WTC11 (cell line): ENCODE measurements around the gene FOXS1. TPM values are rescaled to one million over a fixed set of nuclear protein-coding genes. Genes with fewer than 3 reads are reported as not detected.

ENCODE experiments used
- ATAC-seq: fragments of 200-7000 bp; cut with Tn5 transposase; 2 replicates; pipeline ENCODE4 v1.10.0; 2021; ENCODE audit warnings: mild to moderate bottlenecking, moderate library complexity
- CTCF ChIA-PET: fragments of 300-600 bp; sonication (Branson Sonifier 250); formaldehyde crosslinking; loops from one replicate; lab custom pipeline; 2021; ENCODE audit warnings: antibody characterized with exemption; lab: Charles Lee
- POLR2A ChIA-PET: fragments of 350-600 bp; sonication (Branson Sonifier 250); formaldehyde crosslinking; loops from one replicate; lab custom pipeline; 2021; ENCODE audit warnings: antibody characterized with exemption; lab: Charles Lee
- DNase-seq: peaks from one replicate; pipeline ENCODE4 v3.0.0; 2021; ENCODE audit warnings: low spot score
- H3K27ac Mint-ChIP-seq: 2 replicates; pipeline ENCODE4 v1.8.0; 2021; ENCODE audit warnings: mixed read lengths
- H3K27me3 Mint-ChIP-seq: 2 replicates; pipeline ENCODE4 v1.8.0; 2021; ENCODE audit warnings: low read depth, mild to moderate bottlenecking, moderate library complexity, mixed read lengths
- H3K36me3 Mint-ChIP-seq: 2 replicates; pipeline ENCODE4 v1.8.0; 2021; ENCODE audit warnings: mixed read lengths
- H3K4me1 Mint-ChIP-seq: 2 replicates; pipeline ENCODE4 v1.8.0; 2022; ENCODE audit warnings: mixed read lengths
- H3K4me3 Mint-ChIP-seq: 2 replicates; pipeline ENCODE4 v1.8.0; 2021; ENCODE audit warnings: mild to moderate bottlenecking, moderate library complexity, mixed read lengths
- H3K9me3 Mint-ChIP-seq: 2 replicates; pipeline ENCODE4 v1.8.0; 2021; ENCODE audit warnings: mixed read lengths
- ARID4B ChIP-seq: sonication (generic); formaldehyde crosslinking; IDR thresholded peaks from 2 replicates; pipeline ENCODE4 v1.8.0; 2023; ENCODE audit warnings: missing genetic modification reagents, mild to moderate bottlenecking, borderline replicate concordance
- CREM ChIP-seq: sonication (generic); formaldehyde crosslinking; IDR thresholded peaks from 2 replicates; pipeline ENCODE4 v1.8.1; 2022; ENCODE audit warnings: mild to moderate bottlenecking, missing genetic modification reagents, moderate library complexity
- ERG ChIP-seq: fragments of 250-450 bp; sonication (Bioruptor Pico); IDR thresholded peaks from 2 replicates; pipeline ENCODE4 v1.8.0; 2021; ENCODE audit warnings: mild to moderate bottlenecking
- FOXP4 ChIP-seq: sonication (generic); formaldehyde crosslinking; IDR thresholded peaks from 2 replicates; pipeline ENCODE4 v1.8.0; 2022; ENCODE audit warnings: mild to moderate bottlenecking, missing genetic modification reagents
- GABPB1 ChIP-seq: sonication (generic); formaldehyde crosslinking; IDR thresholded peaks from 2 replicates; pipeline ENCODE4 v1.8.1; 2023; ENCODE audit warnings: mild to moderate bottlenecking, missing genetic modification reagents
- GRHL2 ChIP-seq: fragments of 250-450 bp; sonication (Bioruptor Pico); IDR thresholded peaks from 2 replicates; pipeline ENCODE4 v1.8.0; 2022; ENCODE audit warnings: mild to moderate bottlenecking, moderate library complexity; ENCODE audit not compliant: insufficient replicate concordance, severe bottlenecking
- IRF2 ChIP-seq: sonication (generic); formaldehyde crosslinking; IDR thresholded peaks from 2 replicates; pipeline ENCODE4 v1.8.0; 2022; ENCODE audit warnings: low read depth, missing genetic modification reagents, borderline replicate concordance
- JUN ChIP-seq: sonication (generic); formaldehyde crosslinking; IDR thresholded peaks from 2 replicates; pipeline ENCODE4 v1.8.0; 2023; ENCODE audit warnings: mild to moderate bottlenecking, missing genetic modification reagents
- MXD4 ChIP-seq: fragments of 250-450 bp; sonication (Bioruptor Pico); IDR thresholded peaks from 2 replicates; pipeline ENCODE4 v1.8.0; 2021; ENCODE audit warnings: mild to moderate bottlenecking, moderate library complexity, borderline replicate concordance
- NFYB ChIP-seq: sonication (generic); formaldehyde crosslinking; conservative IDR thresholded peaks from 2 replicates; pipeline ENCODE4 v1.8.0; 2022; ENCODE audit warnings: low read depth, missing genetic modification reagents
- RELA ChIP-seq: sonication (generic); formaldehyde crosslinking; IDR thresholded peaks from 2 replicates; pipeline ENCODE4 v1.8.1; 2022; ENCODE audit warnings: missing genetic modification reagents, mild to moderate bottlenecking, borderline replicate concordance
- SMAD4 ChIP-seq: sonication (generic); formaldehyde crosslinking; IDR thresholded peaks from 2 replicates; pipeline ENCODE4 v1.8.0; 2022; ENCODE audit warnings: mild to moderate bottlenecking, missing genetic modification reagents
- TEAD1 ChIP-seq: sonication (generic); formaldehyde crosslinking; IDR thresholded peaks from 2 replicates; pipeline ENCODE4 v1.8.0; 2022; ENCODE audit warnings: mild to moderate bottlenecking, missing genetic modification reagents
- ZNF671 ChIP-seq: fragments of 250-450 bp; sonication (Bioruptor Pico); IDR thresholded peaks from 2 replicates; pipeline ENCODE4 v1.8.0; 2021; ENCODE audit warnings: mild to moderate bottlenecking
- ZSCAN18 ChIP-seq: fragments of 250-450 bp; sonication (Bioruptor Pico); IDR thresholded peaks from 2 replicates; pipeline ENCODE4 v2.1.2; 2022; ENCODE audit warnings: mild to moderate bottlenecking, moderate library complexity
- total RNA-seq: library from RNA; stranded (reverse); gene quantifications from 3 replicates; pipeline ENCODE4 v1.2.3, GENCODE V29; 2021
- TF ChIP-seq, protein P1 (sequence below): sonication (generic); formaldehyde crosslinking; IDR thresholded peaks from 2 replicates; pipeline ENCODE4 v1.8.1; 2023; ENCODE audit warnings: mild to moderate bottlenecking, missing genetic modification reagents, borderline replicate concordance
- TF ChIP-seq, protein P2 (sequence below): sonication (generic); formaldehyde crosslinking; IDR thresholded peaks from 2 replicates; pipeline ENCODE4 v1.8.0; 2023; ENCODE audit warnings: missing genetic modification reagents

Gene FOXS1
- total RNA-seq, 1 experiment from 2014 or later, result not detected

GRCh38 chr20:31856516-31856915, 11.1 kb upstream of the FOXS1 start (continued):
- TF ChIP-seq ARID4B, result no peak

- ATAC-seq (no peak), DNase-seq (no peak)
- Mint-ChIP-seq H3K36me3 (no peaks in the 10 kb centered on the region), H3K4me1 (0 out of 2 replicates have a peak, but pooled peaks cover 4% of the 10 kb centered on the region), H3K27me3 (peaks cover 50% of the 10 kb centered on the region), H3K27ac (no peak overlapping the region), H3K9me3 (no peaks in the 10 kb centered on the region), H3K4me3 (no peak overlapping the region)
- CTCF ChIA-PET, result interaction anchor here (0.6 to 4.4 kb wide), 79 partner anchors 7 to 810 kb away, joined by 3 to 96 read pairs (median 5); partner anchors contain the start of genes CCM2L, DUSP15, PDRG1 and TM9SF4
- TF ChIP-seq ZSCAN18 (CRISPR knock-in tag) (no peak), JUN (CRISPR knock-in tag) (no peak), ARID4B (no peak), ZNF671 (CRISPR knock-in tag) (no peak), TEAD1 (CRISPR knock-in tag) (no peak), MXD4 (CRISPR knock-in tag) (no peak), GABPB1 (CRISPR knock-in tag) (no peak), SMAD4 (CRISPR knock-in tag) (no peak), CREM (no peak), FOXP4 (no peak), RELA (CRISPR knock-in tag) (no peak), ERG (CRISPR knock-in tag) (no peak), NFYB (no peak), IRF2 (CRISPR knock-in tag) (no peak), GRHL2 (CRISPR knock-in tag) (no peak)
- TF ChIP-seq, protein P1, sequence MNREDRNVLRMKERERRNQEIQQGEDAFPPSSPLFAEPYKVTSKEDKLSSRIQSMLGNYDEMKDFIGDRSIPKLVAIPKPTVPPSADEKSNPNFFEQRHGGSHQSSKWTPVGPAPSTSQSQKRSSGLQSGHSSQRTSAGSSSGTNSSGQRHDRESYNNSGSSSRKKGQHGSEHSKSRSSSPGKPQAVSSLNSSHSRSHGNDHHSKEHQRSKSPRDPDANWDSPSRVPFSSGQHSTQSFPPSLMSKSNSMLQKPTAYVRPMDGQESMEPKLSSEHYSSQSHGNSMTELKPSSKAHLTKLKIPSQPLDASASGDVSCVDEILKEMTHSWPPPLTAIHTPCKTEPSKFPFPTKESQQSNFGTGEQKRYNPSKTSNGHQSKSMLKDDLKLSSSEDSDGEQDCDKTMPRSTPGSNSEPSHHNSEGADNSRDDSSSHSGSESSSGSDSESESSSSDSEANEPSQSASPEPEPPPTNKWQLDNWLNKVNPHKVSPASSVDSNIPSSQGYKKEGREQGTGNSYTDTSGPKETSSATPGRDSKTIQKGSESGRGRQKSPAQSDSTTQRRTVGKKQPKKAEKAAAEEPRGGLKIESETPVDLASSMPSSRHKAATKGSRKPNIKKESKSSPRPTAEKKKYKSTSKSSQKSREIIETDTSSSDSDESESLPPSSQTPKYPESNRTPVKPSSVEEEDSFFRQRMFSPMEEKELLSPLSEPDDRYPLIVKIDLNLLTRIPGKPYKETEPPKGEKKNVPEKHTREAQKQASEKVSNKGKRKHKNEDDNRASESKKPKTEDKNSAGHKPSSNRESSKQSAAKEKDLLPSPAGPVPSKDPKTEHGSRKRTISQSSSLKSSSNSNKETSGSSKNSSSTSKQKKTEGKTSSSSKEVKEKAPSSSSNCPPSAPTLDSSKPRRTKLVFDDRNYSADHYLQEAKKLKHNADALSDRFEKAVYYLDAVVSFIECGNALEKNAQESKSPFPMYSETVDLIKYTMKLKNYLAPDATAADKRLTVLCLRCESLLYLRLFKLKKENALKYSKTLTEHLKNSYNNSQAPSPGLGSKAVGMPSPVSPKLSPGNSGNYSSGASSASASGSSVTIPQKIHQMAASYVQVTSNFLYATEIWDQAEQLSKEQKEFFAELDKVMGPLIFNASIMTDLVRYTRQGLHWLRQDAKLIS (CRISPR knock-in tag), result no peak
- TF ChIP-seq, protein P2, sequence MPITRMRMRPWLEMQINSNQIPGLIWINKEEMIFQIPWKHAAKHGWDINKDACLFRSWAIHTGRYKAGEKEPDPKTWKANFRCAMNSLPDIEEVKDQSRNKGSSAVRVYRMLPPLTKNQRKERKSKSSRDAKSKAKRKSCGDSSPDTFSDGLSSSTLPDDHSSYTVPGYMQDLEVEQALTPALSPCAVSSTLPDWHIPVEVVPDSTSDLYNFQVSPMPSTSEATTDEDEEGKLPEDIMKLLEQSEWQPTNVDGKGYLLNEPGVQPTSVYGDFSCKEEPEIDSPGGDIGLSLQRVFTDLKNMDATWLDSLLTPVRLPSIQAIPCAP (CRISPR knock-in tag), result no peak
- POLR2A ChIA-PET, result no interaction called here
Observed at GRCh38 chr20:31853481-31853880, 8.1 kb upstream of the FOXS1 start.
